K562 (cell line): ENCODE measurements around the gene ZNF335. TPM values are rescaled to one million over a fixed set of nuclear protein-coding genes. Genes with fewer than 3 reads are reported as not detected.
A peak's percentile ranks its signal among the peaks of the same experiment; 100 is the strongest.

Experiments used
- CTBP1 ChIP-seq: fragments of 450-650 bp; IDR thresholded peaks from 2 replicates; pipeline ENCODE4 v1.6.1; 2016; ENCODE audit warnings: borderline replicate concordance
- ETV1 ChIP-seq: fragments of 450-650 bp; conservative IDR thresholded peaks from 2 replicates; pipeline ENCODE4 v1.6.1; 2016; ENCODE audit warnings: missing genetic modification characterization, control low read depth, low read depth, missing compliant biosample characterization
- MXI1 ChIP-seq: IDR thresholded peaks from 2 replicates; pipeline ENCODE4 v1.6.1; 2011; ENCODE audit warnings: low read depth, mild to moderate bottlenecking, improper control_type of control experiment, low read length
- NR1H2 ChIP-seq: sonication (generic); formaldehyde crosslinking; IDR thresholded peaks from 2 replicates; pipeline ENCODE4 v1.4.0; 2020; ENCODE audit warnings: mild to moderate bottlenecking, missing genetic modification reagents
- PCBP1 ChIP-seq: fragments of 200-400 bp; formaldehyde crosslinking; IDR thresholded peaks from 2 replicates; pipeline ENCODE4 v1.6.1; 2018; ENCODE audit warnings: mild to moderate bottlenecking, low read depth, low read length; ENCODE audit not compliant: poor library complexity, severe bottlenecking
- RHOXF2B ChIP-seq: fragments of 250-450 bp; sonication (Bioruptor Pico); conservative IDR thresholded peaks from 2 replicates; pipeline ENCODE4 v1.5.1; 2021
- SREBF1 ChIP-seq: fragments of 150-350 bp; IDR thresholded peaks from 2 replicates; pipeline ENCODE4 v1.6.1; 2014; ENCODE audit warnings: antibody characterized with exemption, low read depth, low read length, borderline replicate concordance
- SRF ChIP-seq, 2 experiments: fragments of 250-450, 450-650 bp in 1 of 2; sonication (Bioruptor Pico) in 1 of 2; sonication (generic) in 1 of 2; formaldehyde crosslinking; IDR thresholded peaks; 2 replicates each; pipeline versions ENCODE4 v1.5.0 to v1.5.1; 2020 to 2022; ENCODE audit warnings: mild to moderate bottlenecking in 1 of 2, missing genetic modification reagents in 1 of 2
- polyA plus RNA-seq, 8 experiments: library from polyadenylated mRNA; depleted of rRNA in 4 of 8; stranded (reverse) in 5 of 8; unstranded in 3 of 8; fragments of >200 nt; fragmentation: Nextera tagmentation in 2 of 8; fragmentation: Illumina TruSeq in 1 of 8; extraction: Ambion mirVana in 2 of 8; extraction: Trizol in 1 of 8; gene quantifications; 2 replicates each; pipeline versions ENCODE4 v1.2.1 to v1.2.3, GENCODE V29; 2011 to 2014; ENCODE audit warnings: inconsistent platforms in 1 of 8, missing spikeins in 1 of 8
- total RNA-seq, 7 experiments: library from RNA; depleted of rRNA in 6 of 7; stranded (reverse); fragments of >200 nt in 6 of 7; fragmentation: Illumina TruSeq in 2 of 7; extraction: Trizol in 2 of 7; gene quantifications; 2 replicates each; pipeline versions ENCODE4 v1.2.1 to v1.2.3, GENCODE V29; 2011 to 2021; ENCODE audit warnings: low replicate concordance in 1 of 7
- TF ChIP-seq, protein P1 (sequence below): fragments of 250-450 bp; sonication (Bioruptor Pico); IDR thresholded peaks from 2 replicates; pipeline ENCODE4 v1.4.0; 2020; ENCODE audit warnings: mild to moderate bottlenecking, moderate library complexity
- TF ChIP-seq, protein P2 (sequence below): fragments of 250-450 bp; sonication (Bioruptor Pico); IDR thresholded peaks from 2 replicates; pipeline ENCODE4 v1.4.0; 2020
- TF ChIP-seq, protein P3 (sequence below), 2 experiments: fragments of 450-650 bp; formaldehyde crosslinking in 1 of 2; IDR thresholded peaks; 2 replicates each; pipeline versions ENCODE4 v1.4.0 to v1.6.1; 2014 to 2020; ENCODE audit warnings: mild to moderate bottlenecking in 2 of 2, borderline replicate concordance in 1 of 2, low read depth in 1 of 2

ZNF335 gene
- total and polyA plus RNA-seq, 9 of the 15 experiments (the other 6 are each of a cell fraction or from before 2014, with no cell fraction given), result 0.39 to 16.0 (median 7.6) TPM

DNA sequence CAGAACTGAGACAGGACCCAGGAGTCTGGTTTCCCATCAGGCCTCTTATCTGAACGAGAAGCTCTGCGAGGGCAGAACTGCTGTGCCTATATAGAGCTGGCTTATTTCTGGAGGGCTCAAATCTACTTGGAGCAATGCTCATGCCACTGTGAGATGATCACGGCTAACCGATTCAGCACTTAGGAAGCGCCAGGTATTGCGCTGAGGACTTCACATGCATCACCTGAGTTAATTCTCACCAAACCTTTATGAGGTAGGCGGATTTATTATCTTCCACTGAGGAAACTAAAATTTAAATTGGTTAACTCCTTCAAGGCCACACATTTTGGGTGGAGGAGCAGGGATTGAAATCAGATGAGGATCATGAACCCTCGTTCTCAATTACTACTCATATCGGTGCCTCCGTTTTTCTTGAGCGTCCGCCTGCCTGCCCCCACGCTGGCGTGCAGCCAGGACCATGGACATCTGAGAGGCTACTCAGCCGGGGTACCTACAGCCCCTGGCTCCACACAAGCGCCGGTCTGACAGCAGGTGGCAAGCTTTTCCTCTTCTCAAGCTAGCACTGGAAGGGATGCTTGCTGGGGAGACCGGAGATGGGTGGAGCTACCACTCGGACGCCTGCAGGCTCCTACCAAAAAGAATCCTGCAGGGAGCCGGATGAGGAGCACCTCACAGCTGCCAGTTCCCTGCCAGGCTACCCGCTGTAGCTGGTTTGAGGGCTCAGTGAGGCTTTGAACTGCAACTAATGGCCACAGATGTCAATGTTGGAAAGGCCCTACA, 38.5 kb downstream of the ZNF335 start (continued):
- TF ChIP-seq ETV1 (tag) (peak; percentile 67), CTBP1 (peak; percentile 93), SREBF1 (no peak), RHOXF2B (CRISPR knock-in tag) (no peak), SRF (CRISPR knock-in tag; IDR thresholded peaks at IDR 0.05) (no peak), MXI1 (no peak), PCBP1 (no peak), NR1H2 (CRISPR knock-in tag) (no peak)
- TF ChIP-seq, protein P1, sequence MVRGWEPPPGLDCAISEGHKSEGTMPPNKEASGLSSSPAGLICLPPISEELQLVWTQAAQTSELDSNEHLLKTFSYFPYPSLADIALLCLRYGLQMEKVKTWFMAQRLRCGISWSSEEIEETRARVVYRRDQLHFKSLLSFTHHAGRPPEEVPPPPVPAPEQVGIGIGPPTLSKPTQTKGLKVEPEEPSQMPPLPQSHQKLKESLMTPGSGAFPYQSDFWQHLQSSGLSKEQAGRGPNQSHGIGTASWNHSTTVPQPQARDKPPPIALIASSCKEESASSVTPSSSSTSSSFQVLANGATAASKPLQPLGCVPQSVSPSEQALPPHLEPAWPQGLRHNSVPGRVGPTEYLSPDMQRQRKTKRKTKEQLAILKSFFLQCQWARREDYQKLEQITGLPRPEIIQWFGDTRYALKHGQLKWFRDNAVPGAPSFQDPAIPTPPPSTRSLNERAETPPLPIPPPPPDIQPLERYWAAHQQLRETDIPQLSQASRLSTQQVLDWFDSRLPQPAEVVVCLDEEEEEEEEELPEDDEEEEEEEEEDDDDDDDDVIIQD, result no peak
- TF ChIP-seq, protein P2, sequence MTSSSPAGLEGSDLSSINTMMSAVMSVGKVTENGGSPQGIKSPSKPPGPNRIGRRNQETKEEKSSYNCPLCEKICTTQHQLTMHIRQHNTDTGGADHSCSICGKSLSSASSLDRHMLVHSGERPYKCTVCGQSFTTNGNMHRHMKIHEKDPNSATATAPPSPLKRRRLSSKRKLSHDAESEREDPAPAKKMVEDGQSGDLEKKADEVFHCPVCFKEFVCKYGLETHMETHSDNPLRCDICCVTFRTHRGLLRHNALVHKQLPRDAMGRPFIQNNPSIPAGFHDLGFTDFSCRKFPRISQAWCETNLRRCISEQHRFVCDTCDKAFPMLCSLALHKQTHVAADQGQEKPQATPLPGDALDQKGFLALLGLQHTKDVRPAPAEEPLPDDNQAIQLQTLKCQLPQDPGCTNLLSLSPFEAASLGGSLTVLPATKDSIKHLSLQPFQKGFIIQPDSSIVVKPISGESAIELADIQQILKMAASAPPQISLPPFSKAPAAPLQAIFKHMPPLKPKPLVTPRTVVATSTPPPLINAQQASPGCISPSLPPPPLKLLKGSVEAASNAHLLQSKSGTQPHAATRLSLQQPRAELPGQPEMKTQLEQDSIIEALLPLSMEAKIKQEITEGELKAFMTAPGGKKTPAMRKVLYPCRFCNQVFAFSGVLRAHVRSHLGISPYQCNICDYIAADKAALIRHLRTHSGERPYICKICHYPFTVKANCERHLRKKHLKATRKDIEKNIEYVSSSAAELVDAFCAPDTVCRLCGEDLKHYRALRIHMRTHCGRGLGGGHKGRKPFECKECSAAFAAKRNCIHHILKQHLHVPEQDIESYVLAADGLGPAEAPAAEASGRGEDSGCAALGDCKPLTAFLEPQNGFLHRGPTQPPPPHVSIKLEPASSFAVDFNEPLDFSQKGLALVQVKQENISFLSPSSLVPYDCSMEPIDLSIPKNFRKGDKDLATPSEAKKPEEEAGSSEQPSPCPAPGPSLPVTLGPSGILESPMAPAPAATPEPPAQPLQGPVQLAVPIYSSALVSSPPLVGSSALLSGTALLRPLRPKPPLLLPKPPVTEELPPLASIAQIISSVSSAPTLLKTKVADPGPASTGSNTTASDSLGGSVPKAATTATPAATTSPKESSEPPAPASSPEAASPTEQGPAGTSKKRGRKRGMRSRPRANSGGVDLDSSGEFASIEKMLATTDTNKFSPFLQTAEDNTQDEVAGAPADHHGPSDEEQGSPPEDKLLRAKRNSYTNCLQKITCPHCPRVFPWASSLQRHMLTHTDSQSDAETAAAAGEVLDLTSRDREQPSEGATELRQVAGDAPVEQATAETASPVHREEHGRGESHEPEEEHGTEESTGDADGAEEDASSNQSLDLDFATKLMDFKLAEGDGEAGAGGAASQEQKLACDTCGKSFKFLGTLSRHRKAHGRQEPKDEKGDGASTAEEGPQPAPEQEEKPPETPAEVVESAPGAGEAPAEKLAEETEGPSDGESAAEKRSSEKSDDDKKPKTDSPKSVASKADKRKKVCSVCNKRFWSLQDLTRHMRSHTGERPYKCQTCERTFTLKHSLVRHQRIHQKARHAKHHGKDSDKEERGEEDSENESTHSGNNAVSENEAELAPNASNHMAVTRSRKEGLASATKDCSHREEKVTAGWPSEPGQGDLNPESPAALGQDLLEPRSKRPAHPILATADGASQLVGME (CRISPR knock-in tag), result 0 out of 2 replicates have a peak, but pooled peaks have one; percentile 79
- TF ChIP-seq, protein P3, sequence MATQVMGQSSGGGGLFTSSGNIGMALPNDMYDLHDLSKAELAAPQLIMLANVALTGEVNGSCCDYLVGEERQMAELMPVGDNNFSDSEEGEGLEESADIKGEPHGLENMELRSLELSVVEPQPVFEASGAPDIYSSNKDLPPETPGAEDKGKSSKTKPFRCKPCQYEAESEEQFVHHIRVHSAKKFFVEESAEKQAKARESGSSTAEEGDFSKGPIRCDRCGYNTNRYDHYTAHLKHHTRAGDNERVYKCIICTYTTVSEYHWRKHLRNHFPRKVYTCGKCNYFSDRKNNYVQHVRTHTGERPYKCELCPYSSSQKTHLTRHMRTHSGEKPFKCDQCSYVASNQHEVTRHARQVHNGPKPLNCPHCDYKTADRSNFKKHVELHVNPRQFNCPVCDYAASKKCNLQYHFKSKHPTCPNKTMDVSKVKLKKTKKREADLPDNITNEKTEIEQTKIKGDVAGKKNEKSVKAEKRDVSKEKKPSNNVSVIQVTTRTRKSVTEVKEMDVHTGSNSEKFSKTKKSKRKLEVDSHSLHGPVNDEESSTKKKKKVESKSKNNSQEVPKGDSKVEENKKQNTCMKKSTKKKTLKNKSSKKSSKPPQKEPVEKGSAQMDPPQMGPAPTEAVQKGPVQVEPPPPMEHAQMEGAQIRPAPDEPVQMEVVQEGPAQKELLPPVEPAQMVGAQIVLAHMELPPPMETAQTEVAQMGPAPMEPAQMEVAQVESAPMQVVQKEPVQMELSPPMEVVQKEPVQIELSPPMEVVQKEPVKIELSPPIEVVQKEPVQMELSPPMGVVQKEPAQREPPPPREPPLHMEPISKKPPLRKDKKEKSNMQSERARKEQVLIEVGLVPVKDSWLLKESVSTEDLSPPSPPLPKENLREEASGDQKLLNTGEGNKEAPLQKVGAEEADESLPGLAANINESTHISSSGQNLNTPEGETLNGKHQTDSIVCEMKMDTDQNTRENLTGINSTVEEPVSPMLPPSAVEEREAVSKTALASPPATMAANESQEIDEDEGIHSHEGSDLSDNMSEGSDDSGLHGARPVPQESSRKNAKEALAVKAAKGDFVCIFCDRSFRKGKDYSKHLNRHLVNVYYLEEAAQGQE (IDR thresholded peaks at IDR 0.05; ENCODE audit: borderline replicate concordance), result peak; percentile 78
- TF ChIP-seq, protein P3 (CRISPR knock-in tag; IDR thresholded peaks at IDR 0.05; ENCODE audit: low read depth), result no peak
